SH-SY5Y (cell line): ENCODE measurements around the gene DLG2.

ENCODE experiments used
- GATA2 ChIP-seq: IDR thresholded peaks from 2 replicates; pipeline ENCODE4 v1.6.1; 2011; ENCODE audit warnings: mild to moderate bottlenecking, low read depth, low read length
- GATA3 ChIP-seq: IDR thresholded peaks from 2 replicates; pipeline ENCODE4 v1.6.1; 2011; ENCODE audit warnings: low read depth, mild to moderate bottlenecking, low read length, moderate library complexity

DNA sequence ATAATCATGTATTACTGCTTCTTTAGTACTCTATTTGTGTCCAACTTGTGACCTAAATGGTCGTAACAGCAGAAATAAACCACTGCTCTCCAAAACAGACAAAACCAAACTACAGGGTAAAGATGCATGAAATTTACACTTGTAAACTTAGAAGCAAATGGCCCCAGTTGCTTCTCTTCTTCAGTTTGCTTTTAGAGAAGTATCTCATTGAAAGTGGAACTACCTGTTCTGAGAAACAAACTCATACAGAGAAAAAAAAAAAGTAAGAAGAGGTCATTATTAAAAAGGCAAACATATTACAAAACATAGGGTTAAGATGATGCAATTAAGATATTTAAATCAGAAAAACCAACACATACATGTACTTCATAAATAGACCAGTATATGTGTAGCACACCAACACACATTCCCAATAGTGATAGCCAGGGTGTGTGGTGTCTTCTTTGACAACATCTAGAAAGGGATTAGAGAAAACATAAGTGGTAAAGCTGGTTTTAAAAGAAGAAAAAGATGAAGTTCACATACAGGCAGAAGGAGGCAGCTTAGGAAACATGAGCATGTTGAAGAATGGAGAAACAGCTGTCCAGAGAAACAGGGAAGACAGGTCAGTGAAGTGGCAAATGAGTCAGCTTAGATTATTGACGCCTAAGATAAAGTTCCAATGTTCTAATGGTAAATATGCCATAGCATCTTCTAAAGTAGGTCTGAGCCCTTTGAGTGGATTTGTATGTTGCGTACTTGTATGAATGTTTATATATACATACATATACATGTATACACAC lies 1496.3 kb downstream of the DLG2 start:
- TF ChIP-seq GATA2 (no peak), GATA3 (no peak)
